ENCODE results near the gene PACRG. TPM values are rescaled to one million over a fixed set of nuclear protein-coding genes. Genes with fewer than 3 reads are reported as not detected.

The PACRG gene
- total RNA-seq, 6 donors from 2014 or later = 0.52 to 15.3 (median 3.1) TPM

GRCh38 chr6:163165922-163166321 lies 438.1 kb downstream of the PACRG start:
- peak in 1 of 2 donors; percentile 52 for DNase-seq
- H3K27ac ChIP-seq = no peak overlapping the region
- 88 to 91% methylated on average over 14 of the region's 14 CpGs for WGBS, 2 donors
- H3K27me3 ChIP-seq = no peaks in the 10 kb centered on the region
- ATAC-seq (ENCODE audit: low FRiP score in 2 of 2) = no peak
- H3K4me1 ChIP-seq = no peaks in the 10 kb centered on the region
- no peaks in the 10 kb centered on the region for H3K36me3 ChIP-seq
- H3K4me3 ChIP-seq = no peak overlapping the region
- TF ChIP-seq POLR2A (IDR thresholded peaks at IDR 0.05) (no peak), EP300 (IDR thresholded peaks at IDR 0.05) (no peak), POLR2AphosphoS5 (IDR thresholded peaks at IDR 0.05) (no peak), CTCF (IDR thresholded peaks at IDR 0.05) (no peak)
- no peaks in the 10 kb centered on the region for H3K9me3 ChIP-seq

GRCh38 chr6:163166507-163166906 lies 438.7 kb downstream of the PACRG start:
- TF ChIP-seq EP300 (IDR thresholded peaks at IDR 0.05) (no peak), POLR2AphosphoS5 (IDR thresholded peaks at IDR 0.05) (no peak), POLR2A (IDR thresholded peaks at IDR 0.05) (no peak), CTCF (IDR thresholded peaks at IDR 0.05) (no peak)
- DNase-seq (no peak), ATAC-seq (ENCODE audit: low FRiP score in 2 of 2) (no peak)
- no peaks in the 10 kb centered on the region for H3K4me1 ChIP-seq
- H3K4me3 ChIP-seq = no peak overlapping the region
- WGBS, 2 donors = 88 to 90% methylated on average over 3 of the region's 3 CpGs
- no peaks in the 10 kb centered on the region for H3K9me3 ChIP-seq
- H3K27ac ChIP-seq = no peak overlapping the region
- no peaks in the 10 kb centered on the region for H3K27me3 ChIP-seq
- H3K36me3 ChIP-seq = no peaks in the 10 kb centered on the region

- 92 to 96% methylated on average over 10 to 11 of the region's 11 CpGs for WGBS, 2 donors
- TF ChIP-seq POLR2A (IDR thresholded peaks at IDR 0.05) (no peak), POLR2AphosphoS5 (IDR thresholded peaks at IDR 0.05) (no peak), CTCF (IDR thresholded peaks at IDR 0.05) (no peak), EP300 (IDR thresholded peaks at IDR 0.05) (no peak)
- H3K27ac ChIP-seq = no peak overlapping the region
- H3K4me3 ChIP-seq = no peak overlapping the region
- H3K27me3 ChIP-seq = no peaks in the 10 kb centered on the region
- no peaks in the 10 kb centered on the region for H3K9me3 ChIP-seq
- ATAC-seq (ENCODE audit: low FRiP score in 2 of 2) (peak; percentile 4 to 13), DNase-seq (peak in 1 of 2 donors; percentile 57)
- H3K4me1 ChIP-seq = no peaks in the 10 kb centered on the region
- H3K36me3 ChIP-seq = no peaks in the 10 kb centered on the region
Observed at GRCh38 chr6:163169521-163169920, 441.7 kb downstream of the PACRG start.

GRCh38 chr6:163170294-163170883 lies 442.6 kb downstream of the PACRG start:
- H3K27ac ChIP-seq = no peak overlapping the region
- H3K9me3 ChIP-seq = no peaks in the 10 kb centered on the region
- H3K27me3 ChIP-seq = no peaks in the 10 kb centered on the region
- no peaks in the 10 kb centered on the region for H3K4me1 ChIP-seq
- no peak for TF ChIP-seq POLR2AphosphoS5 (IDR thresholded peaks at IDR 0.05)
- no peak for TF ChIP-seq POLR2A (IDR thresholded peaks at IDR 0.05)
- TF ChIP-seq EP300 (IDR thresholded peaks at IDR 0.05) = no peak
- TF ChIP-seq CTCF (IDR thresholded peaks at IDR 0.05) = peak; percentile 32 to 65 (median 46)
- DNase-seq (no peak), ATAC-seq (ENCODE audit: low FRiP score in 2 of 2) (peak in 1 of 2 donors; percentile 68)
- H3K36me3 ChIP-seq = no peaks in the 10 kb centered on the region
- WGBS, 2 donors = 89 to 93% methylated on average over 13 to 14 of the region's 14 CpGs
- no peak overlapping the region for H3K4me3 ChIP-seq

GRCh38 chr6:163173741-163174140 lies 446.0 kb downstream of the PACRG start:
- Histone ChIP-seq H3K27ac (no peak overlapping the region), H3K27me3 (no peaks in the 10 kb centered on the region), H3K9me3 (no peaks in the 10 kb centered on the region), H3K4me1 (no peaks in the 10 kb centered on the region), H3K4me3 (no peak overlapping the region), H3K36me3 (no peaks in the 10 kb centered on the region)
- no peak for DNase-seq
- WGBS, 2 donors = 89 to 91% methylated on average over 6 of the region's 6 CpGs
- no peak for ATAC-seq (ENCODE audit: low FRiP score in 2 of 2)
- TF ChIP-seq POLR2A (IDR thresholded peaks at IDR 0.05) (no peak), CTCF (IDR thresholded peaks at IDR 0.05) (no peak), POLR2AphosphoS5 (IDR thresholded peaks at IDR 0.05) (no peak), EP300 (IDR thresholded peaks at IDR 0.05) (no peak)

All from upper lobe of left lung (tissue), 6 donors.